Measurements from ENCODE around the gene ZNF724.

ZNF724 gene

DNA sequence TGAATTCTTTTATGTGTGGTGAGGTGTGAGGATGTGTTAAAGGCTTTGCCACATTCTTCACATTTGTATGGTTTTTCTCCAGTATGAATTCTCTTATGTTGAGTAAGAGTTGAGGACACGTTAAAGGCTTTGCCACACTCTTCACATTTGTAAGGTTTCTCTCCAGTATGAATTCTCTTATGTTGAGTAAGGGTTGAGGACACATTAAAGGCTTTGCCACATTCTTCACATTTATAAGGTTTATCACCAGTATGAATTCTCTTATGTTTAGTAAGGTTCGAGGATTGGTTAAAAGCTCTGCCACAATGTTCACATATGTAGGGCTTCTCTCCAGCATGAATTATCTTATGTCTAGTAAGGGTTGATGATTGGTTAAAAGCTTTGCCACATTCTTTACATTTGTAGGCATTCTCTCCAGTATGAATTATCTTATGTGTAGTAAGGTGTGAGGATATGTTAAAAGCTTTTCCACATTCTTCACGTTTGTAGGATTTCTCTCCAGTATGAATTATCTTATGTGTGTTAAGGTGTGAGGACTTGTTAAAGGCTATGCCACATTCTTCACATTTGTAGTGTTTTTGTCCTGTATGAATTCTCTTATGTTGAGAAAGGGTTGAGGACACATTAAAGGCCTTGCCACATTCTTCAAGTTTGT is 27.1 kb downstream of the ZNF724 start:
- no peak for DNase-seq

DNA sequence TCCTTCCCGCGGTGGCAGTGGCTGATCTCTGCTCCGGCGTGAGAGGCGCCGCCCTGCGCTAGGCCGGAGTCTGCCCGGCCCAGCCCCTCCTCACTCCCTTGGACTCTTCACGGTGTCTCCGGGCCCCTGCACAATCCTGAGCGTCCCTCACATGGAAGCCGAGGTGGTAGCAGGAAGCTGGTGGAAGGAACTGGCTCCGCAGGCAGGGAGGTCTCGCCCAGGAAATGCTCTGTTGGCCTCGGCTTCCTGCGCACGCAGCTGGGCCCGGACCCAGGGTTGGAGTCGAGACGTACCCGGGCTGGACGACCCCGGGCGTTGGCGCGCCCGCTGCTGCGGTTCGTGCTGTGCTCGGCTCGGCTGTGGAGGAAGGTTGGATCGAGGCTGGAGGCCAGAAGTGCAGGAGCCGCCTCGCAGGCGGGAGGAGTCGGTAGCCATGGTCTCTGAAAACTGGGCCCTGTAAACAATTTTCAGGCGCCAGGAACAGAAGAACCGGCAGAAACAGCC is 46.3 kb downstream of the ZNF724 start:
- DNase-seq = no peak

DNA sequence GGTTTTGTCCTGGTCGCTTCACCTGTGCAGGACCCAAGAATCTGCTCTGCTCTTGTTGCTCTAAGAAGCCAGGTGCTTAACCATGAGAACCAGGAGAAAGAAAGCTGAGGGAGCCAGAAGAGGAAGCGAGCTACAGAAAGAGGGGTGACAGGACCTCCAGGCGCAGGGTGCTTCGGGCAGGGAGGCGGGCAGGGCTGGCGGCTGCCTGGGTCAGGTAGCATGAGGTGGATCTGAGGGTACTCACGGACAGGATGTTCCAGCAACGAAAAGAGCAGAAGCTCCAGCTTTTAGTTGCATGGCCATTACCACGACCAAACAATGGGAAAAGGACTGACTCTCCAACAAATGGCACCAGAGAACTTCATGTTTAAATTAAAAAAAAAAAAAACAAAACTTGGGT is 59.9 kb downstream of the ZNF724 start:
- DNase-seq = no peak

DNA sequence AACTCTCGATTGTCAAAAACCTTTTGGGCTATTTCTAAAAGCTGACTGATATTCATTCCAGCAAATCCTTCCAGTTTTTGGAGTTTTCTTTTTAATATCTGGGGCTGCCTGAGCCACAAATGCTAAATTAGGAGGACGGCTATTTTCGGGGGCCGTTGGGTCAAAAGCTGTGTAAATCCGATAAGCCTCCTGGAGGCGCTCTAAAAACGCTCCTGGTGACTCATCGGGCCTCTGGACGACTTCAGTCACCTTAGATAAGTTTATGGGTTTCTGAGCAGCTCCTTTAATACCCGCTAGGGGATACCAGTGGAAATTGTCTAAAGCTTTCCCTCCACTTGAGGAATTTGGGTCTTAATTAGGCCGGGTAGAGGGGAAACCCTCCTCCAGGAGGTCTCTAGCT is 66.9 kb downstream of the ZNF724 start:
- DNase-seq = no peak

Measured in NCI-H774 (cell line).